HepG2 (cell line): ENCODE results near the gene ADIPOR2. TPM values are rescaled to one million over a fixed set of nuclear protein-coding genes. Genes with fewer than 3 reads are reported as not detected.
A peak's percentile ranks its signal among the peaks of the same experiment; 100 is the strongest.

Experiments used
- AHDC1 ChIP-seq: sonication (generic); formaldehyde crosslinking; IDR thresholded peaks from 2 replicates; pipeline ENCODE4 v1.5.1; 2020; ENCODE audit warnings: mild to moderate bottlenecking, missing genetic modification reagents, borderline replicate concordance
- CEBPG ChIP-seq: IDR thresholded peaks from 2 replicates; pipeline ENCODE4 v1.6.1; 2016
- DMAP1 ChIP-seq: IDR thresholded peaks from 2 replicates; pipeline ENCODE4 v1.6.1; 2016
- HDAC1 ChIP-seq: sonication (generic); formaldehyde crosslinking; IDR thresholded peaks from 2 replicates; pipeline ENCODE4 v1.5.1; 2020; ENCODE audit warnings: mild to moderate bottlenecking, missing genetic modification reagents
- HMG20A ChIP-seq: IDR thresholded peaks from 2 replicates; pipeline ENCODE4 v1.6.1; 2016; ENCODE audit warnings: borderline replicate concordance
- HMGA1 ChIP-seq: sonication (generic); formaldehyde crosslinking; conservative IDR thresholded peaks from 2 replicates; pipeline ENCODE4 v1.4.0; 2020; ENCODE audit warnings: missing genetic modification reagents
- NR2C2 ChIP-seq: sonication (generic); formaldehyde crosslinking; IDR thresholded peaks from 2 replicates; pipeline ENCODE4 v1.4.0; 2020; ENCODE audit warnings: missing genetic modification reagents, mild to moderate bottlenecking, moderate library complexity, borderline replicate concordance
- PATZ1 ChIP-seq: sonication (generic); formaldehyde crosslinking; IDR thresholded peaks from 2 replicates; pipeline ENCODE4 v1.4.0; 2020; ENCODE audit warnings: missing genetic modification reagents
- RARA ChIP-seq: IDR thresholded peaks from 2 replicates; pipeline ENCODE4 v1.6.1; 2016; ENCODE audit warnings: missing genetic modification reagents, missing compliant biosample characterization
- SCMH1 ChIP-seq: sonication (generic); formaldehyde crosslinking; IDR thresholded peaks from 2 replicates; pipeline ENCODE4 v1.9.0; 2021; ENCODE audit warnings: missing genetic modification reagents, mild to moderate bottlenecking, borderline replicate concordance
- TFDP1 ChIP-seq: IDR thresholded peaks from 2 replicates; pipeline ENCODE4 v1.6.1; 2016; ENCODE audit warnings: missing compliant biosample characterization, missing genetic modification reagents, borderline replicate concordance
- ZHX2 ChIP-seq, 2 experiments: sonication (generic) in 1 of 2; formaldehyde crosslinking in 1 of 2; IDR thresholded peaks; 2 replicates each; pipeline versions ENCODE4 v1.6.1 to v1.9.0; 2014 to 2022; ENCODE audit warnings: antibody characterized with exemption in 1 of 2, borderline replicate concordance in 1 of 2, inconsistent platforms in 1 of 2, low read depth in 1 of 2, missing genetic modification reagents in 1 of 2
- ZNF773 ChIP-seq: sonication (generic); formaldehyde crosslinking; IDR thresholded peaks from 2 replicates; pipeline ENCODE4 v1.4.0; 2020; ENCODE audit warnings: missing genetic modification reagents, borderline replicate concordance
- ZSCAN9 ChIP-seq: IDR thresholded peaks from 2 replicates; pipeline ENCODE4 v1.6.1; 2016; ENCODE audit warnings: borderline replicate concordance
- polyA plus RNA-seq, 8 experiments: library from polyadenylated mRNA; depleted of rRNA in 3 of 8; stranded (reverse) in 7 of 8; unstranded in 1 of 8; fragments of >200 nt; fragmentation: Illumina TruSeq in 4 of 8; extraction: Trizol in 4 of 8; gene quantifications; 2 replicates each; pipeline versions ENCODE4 v1.2.1 to v1.2.3, GENCODE V29; 2011 to 2016; ENCODE audit warnings: low read depth in 4 of 8, missing spikeins in 1 of 8, mixed read lengths in 1 of 8; ENCODE audit not compliant: insufficient read depth in 1 of 8
- total RNA-seq, 5 experiments: library from RNA; depleted of rRNA; stranded (reverse); fragments of >200 nt; fragmentation: Illumina TruSeq; extraction: Trizol; gene quantifications; 2 replicates each; pipeline ENCODE4 v1.2.3, GENCODE V29; 2016; ENCODE audit warnings: low read depth in 1 of 5

The ADIPOR2 gene
- total and polyA plus RNA-seq, 2 of the 13 experiments (the other 11 are each of a cell fraction or from before 2014, with no cell fraction given) = 35.2 to 52.2 TPM

- TF ChIP-seq NR2C2 (CRISPR knock-in tag) (peak; percentile 91), PATZ1 (CRISPR knock-in tag) (peak; percentile 43; the same call in 1 of the 2 replicates), AHDC1 (peak; percentile 60; the same call in 1 of the 2 replicates), HDAC1 (CRISPR knock-in tag) (no peak), HMG20A (CRISPR knock-in tag) (peak; percentile 85), ZHX2 (IDR thresholded peaks at IDR 0.05; ENCODE audit: low read depth) (0 out of 2 replicates have a peak, but pooled peaks have one; percentile 30), ZHX2 (CRISPR knock-in tag; IDR thresholded peaks at IDR 0.05; ENCODE audit: borderline replicate concordance) (0 out of 2 replicates have a peak, but pooled peaks have one; percentile 48), DMAP1 (CRISPR knock-in tag) (peak; percentile 22; the same call in 1 of the 2 replicates), SCMH1 (CRISPR knock-in tag) (no peak), RARA (CRISPR knock-in tag) (peak; percentile 94), TFDP1 (peak; percentile 18; the same call in 1 of the 2 replicates), ZNF773 (CRISPR knock-in tag) (no peak), ZSCAN9 (CRISPR knock-in tag) (peak; percentile 60; the same call in 1 of the 2 replicates), CEBPG (peak; percentile 92), HMGA1 (no peak)
Measured at GRCh38 chr12:1812650-1813302, 121.9 kb downstream of the ADIPOR2 start (continued).
